Measurements from ENCODE around the gene RAD51B. TPM values are rescaled to one million over a fixed set of nuclear protein-coding genes. Genes with fewer than 3 reads are reported as not detected.

Gene RAD51B
- total RNA-seq, 2 donors from 2014 or later, result 9.3 to 12.1 TPM

GRCh38 chr14:68158640-68159039 is 339.1 kb downstream of the RAD51B start:
- H3K4me1 ChIP-seq (ENCODE audit: control insufficient read depth in 1 of 2, low read depth in 2 of 2), result peaks cover 0 to 9% of the 10 kb centered on the region in 2 donors
- no peak for TF ChIP-seq CTCF (IDR thresholded peaks at IDR 0.05)
- no peak overlapping the region for H3K27ac ChIP-seq

DNA sequence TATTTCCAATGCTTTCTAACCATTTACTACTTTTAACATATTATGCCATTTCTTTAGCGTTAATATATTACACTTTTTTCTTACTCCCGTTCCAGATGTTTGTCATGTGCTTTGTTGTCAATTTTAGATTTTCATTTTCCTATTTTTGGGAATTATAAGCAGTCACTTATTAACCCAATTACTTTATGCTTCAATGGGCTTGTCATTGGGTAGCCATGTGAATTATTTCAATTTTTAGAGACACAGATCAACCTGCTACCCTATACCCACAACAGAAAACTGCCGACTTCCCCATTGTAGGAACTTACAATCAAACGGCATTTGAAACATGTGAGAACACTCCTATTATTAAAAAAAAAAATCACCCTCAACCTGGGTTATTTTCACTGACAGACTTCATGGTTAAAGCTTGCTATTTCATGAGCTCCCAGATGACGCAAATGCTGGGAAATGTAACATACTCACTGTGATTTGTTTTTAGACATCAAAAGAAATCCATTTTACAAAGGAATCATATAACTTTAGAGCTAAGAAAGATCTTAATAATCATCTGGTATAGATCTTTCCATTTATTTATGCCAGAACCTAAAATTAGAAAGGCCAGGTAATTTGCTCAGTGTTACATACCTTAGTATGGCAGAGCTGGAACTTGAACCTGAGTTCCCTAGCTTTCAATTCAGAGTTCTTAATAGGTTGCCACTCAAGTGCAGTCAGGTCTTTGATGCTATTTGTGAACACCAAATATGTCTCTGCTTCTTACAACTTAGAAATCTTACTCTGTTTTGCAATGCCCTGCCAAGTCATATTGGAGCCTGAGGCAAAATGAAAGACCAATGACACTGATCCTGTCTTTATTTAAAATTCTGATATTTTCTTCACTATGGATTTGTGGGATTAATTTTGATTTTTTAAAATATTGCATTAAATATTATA is 340.4 kb downstream of the RAD51B start:
- Histone ChIP-seq H3K4me3 (no peak overlapping the region), H3K9me3 (no peaks in the 10 kb centered on the region), H3K27ac (no peak overlapping the region), H3K4me1 (ENCODE audit: control insufficient read depth in 1 of 2, low read depth in 2 of 2) (peaks cover 6 to 19% of the 10 kb centered on the region in 2 donors), H3K36me3 (no peaks in the 10 kb centered on the region), H3K27me3 (replicated peaks; ENCODE audit: insufficient read depth) (no peaks in the 10 kb centered on the region)
- TF ChIP-seq CTCF (IDR thresholded peaks at IDR 0.05), result no peak
- ATAC-seq (ENCODE audit: insufficient number of reproducible peaks, low FRiP score, low read depth), result no peak
- no peak for DNase-seq (ENCODE audit: low spot score)

More at GRCh38 chr14:68158640-68159039, 339.1 kb downstream of the RAD51B start:
- DNase-seq (ENCODE audit: low spot score) (no peak), ATAC-seq (ENCODE audit: insufficient number of reproducible peaks, low FRiP score, low read depth) (no peak)
- H3K36me3 ChIP-seq, result no peaks in the 10 kb centered on the region
- no peaks in the 10 kb centered on the region for H3K9me3 ChIP-seq
- no peak overlapping the region for H3K4me3 ChIP-seq
- H3K27me3 ChIP-seq (replicated peaks; ENCODE audit: insufficient read depth), result no peaks in the 10 kb centered on the region

GRCh38 chr14:68160779-68161546 is 341.4 kb downstream of the RAD51B start:
- Histone ChIP-seq H3K36me3 (no peaks in the 10 kb centered on the region), H3K9me3 (no peaks in the 10 kb centered on the region), H3K27me3 (replicated peaks; ENCODE audit: insufficient read depth) (no peaks in the 10 kb centered on the region), H3K27ac (no peak overlapping the region), H3K4me1 (ENCODE audit: control insufficient read depth in 1 of 2, low read depth in 2 of 2) (peaks cover 15 to 29% of the 10 kb centered on the region in 2 donors), H3K4me3 (no peak overlapping the region)
- no peak for TF ChIP-seq CTCF (IDR thresholded peaks at IDR 0.05)
- no peak for ATAC-seq (ENCODE audit: insufficient number of reproducible peaks, low FRiP score, low read depth)
- no peak for DNase-seq (ENCODE audit: low spot score)

DNA sequence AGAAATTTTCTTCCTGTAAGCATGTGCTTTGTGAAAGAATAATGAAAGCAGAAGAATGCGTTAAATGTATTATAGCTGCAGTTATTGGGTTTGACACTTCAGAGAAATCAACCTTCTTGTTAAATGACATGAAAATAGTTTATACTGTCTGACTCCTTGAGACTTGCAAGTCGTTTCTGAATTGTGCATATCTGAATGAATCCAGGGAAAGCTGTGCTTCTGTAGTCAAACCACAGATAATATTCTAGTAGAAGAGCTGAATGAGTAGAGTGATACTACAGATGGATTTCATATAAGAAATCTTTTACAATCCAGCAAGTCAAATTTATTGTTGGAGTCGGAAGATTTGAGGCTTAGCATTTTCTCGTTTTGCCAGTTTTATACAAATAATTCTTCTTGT is 343.3 kb downstream of the RAD51B start:
- no peak overlapping the region for H3K4me3 ChIP-seq
- H3K36me3 ChIP-seq, result no peaks in the 10 kb centered on the region
- no peaks in the 10 kb centered on the region for H3K27me3 ChIP-seq (replicated peaks; ENCODE audit: insufficient read depth)
- H3K4me1 ChIP-seq (ENCODE audit: control insufficient read depth in 1 of 2, low read depth in 2 of 2), result peaks cover 15 to 30% of the 10 kb centered on the region in 2 donors
- H3K9me3 ChIP-seq, result no peaks in the 10 kb centered on the region
- TF ChIP-seq CTCF (IDR thresholded peaks at IDR 0.05), result no peak
- ATAC-seq (ENCODE audit: insufficient number of reproducible peaks, low FRiP score, low read depth) (no peak), DNase-seq (ENCODE audit: low spot score) (no peak)
- H3K27ac ChIP-seq, result no peak overlapping the region

DNA sequence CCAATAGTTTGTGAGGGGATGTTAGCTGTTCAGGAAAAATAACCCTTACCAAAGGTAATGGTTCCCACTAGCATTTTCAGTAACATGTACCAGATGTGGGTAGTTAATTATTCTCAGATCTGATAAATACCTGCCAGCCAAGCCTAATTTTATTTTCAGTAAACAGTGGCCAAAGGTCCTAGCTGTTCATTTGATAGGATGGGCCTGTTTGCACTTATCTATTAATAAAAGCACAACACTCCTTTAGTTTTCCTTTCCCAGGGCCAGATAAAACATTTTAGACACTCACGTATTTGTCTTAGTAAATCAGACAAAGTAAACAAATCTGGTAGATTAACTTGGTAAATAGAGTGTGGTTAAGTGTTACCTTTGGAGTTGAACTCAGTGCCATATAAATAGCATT is 345.1 kb downstream of the RAD51B start:
- Histone ChIP-seq H3K4me1 (ENCODE audit: control insufficient read depth in 1 of 2, low read depth in 2 of 2) (peaks cover 15 to 42% of the 10 kb centered on the region in 2 donors), H3K9me3 (no peaks in the 10 kb centered on the region), H3K36me3 (no peaks in the 10 kb centered on the region), H3K27me3 (replicated peaks; ENCODE audit: insufficient read depth) (no peaks in the 10 kb centered on the region), H3K27ac (peak overlapping the region; percentile 6 to 26), H3K4me3 (no peak overlapping the region)
- ATAC-seq (ENCODE audit: insufficient number of reproducible peaks, low FRiP score, low read depth), result no peak
- no peak for TF ChIP-seq CTCF (IDR thresholded peaks at IDR 0.05)
- DNase-seq (ENCODE audit: low spot score), result no peak

All from thoracic aorta (tissue), 2 donors.